GM12878 (cell line): ENCODE results near the gene TELO2. TPM values are rescaled to one million over a fixed set of nuclear protein-coding genes. Genes with fewer than 3 reads are reported as not detected.

ENCODE experiments used
- ATAC-seq: fragments of 200-7000 bp; cut with Tn5 transposase; 3 replicates; pipeline ENCODE4 v1.9.1; 2020; ENCODE audit warnings: mild to moderate bottlenecking, moderate library complexity
- BruUV-seq: library from RNA; stranded (reverse); fragments of 400-500 nt; replicated peaks from 2 replicates; lab custom pipeline; 2021; lab: Mats Ljungman, UMichigan
- CTCF ChIA-PET: fragments of 300-600 bp; sonication (Branson Sonifier 250); formaldehyde crosslinking; extraction: SDS; loops from one replicate; lab custom pipeline; 2021; ENCODE audit warnings: inconsistent platforms; lab: Yijun Ruan, JAX
- POLR2A ChIA-PET: fragments of 350-600 bp; formaldehyde crosslinking; extraction: SDS; loops from one replicate; lab custom pipeline; 2021; ENCODE audit warnings: inconsistent platforms; lab: Charles Lee
- RAD21 ChIA-PET: fragments of 300-600 bp; sonication (Branson Sonifier 250); formaldehyde crosslinking; loops from one replicate; lab custom pipeline; 2023; ENCODE audit warnings: antibody characterized with exemption; ENCODE audit not compliant: unreplicated experiment; lab: Charles Lee
- SMC1A ChIA-PET: fragments of 300-600 bp; sonication (Branson Sonifier 250); formaldehyde crosslinking; loops from one replicate; lab custom pipeline; 2023; ENCODE audit not compliant: unreplicated experiment, uncharacterized antibody; lab: Charles Lee
- DNase-seq: peaks from one replicate; pipeline ENCODE4 v3.0.0-alpha.2; 2011; ENCODE audit warnings: low read depth, low spot score
- FAIRE-seq: peaks from 3 replicates; lab custom pipeline; 2011; peaks lifted over from hg19 to GRCh38; lab: Jason Lieb, UNC
- H2AFZ ChIP-seq: 2 replicates; pipeline ENCODE4 v1.6.0; 2011; ENCODE audit warnings: low read depth, low read length, control low read depth; ENCODE audit not compliant: control insufficient read depth
- H3K27ac ChIP-seq: 2 replicates; pipeline ENCODE4 v1.5.1; 2011; ENCODE audit warnings: control low read depth; ENCODE audit not compliant: control insufficient read depth, insufficient read depth
- H3K27me3 ChIP-seq, 2 experiments: replicated peaks in 1 of 2; 2 replicates each; pipeline versions ENCODE4 v1.6.0 to v1.6.1; 2011; ENCODE audit warnings: low read length in 1 of 2; ENCODE audit not compliant: control insufficient read depth in 2 of 2, insufficient read depth in 2 of 2
- H3K36me3 ChIP-seq, 2 experiments: 2 replicates each; pipeline ENCODE4 v1.5.1; 2011; ENCODE audit warnings: low read length in 1 of 2; ENCODE audit not compliant: control insufficient read depth in 2 of 2, insufficient read depth in 2 of 2
- H3K4me1 ChIP-seq: 2 replicates; pipeline ENCODE4 v1.6.1; 2011; ENCODE audit warnings: mild to moderate bottlenecking, low read length, moderate library complexity, mixed read lengths; ENCODE audit not compliant: control insufficient read depth, insufficient read depth
- H3K4me2 ChIP-seq: 2 replicates; pipeline ENCODE4 v1.6.0; 2011; ENCODE audit warnings: control low read depth; ENCODE audit not compliant: control insufficient read depth, insufficient read depth
- H3K4me3 ChIP-seq: fragments of 200-600 bp; sonication (generic); 2 replicates; pipeline ENCODE4 v1.5.1; 2016
- H3K79me2 ChIP-seq: 2 replicates; pipeline ENCODE4 v1.6.0; 2011; ENCODE audit warnings: low read length; ENCODE audit not compliant: control insufficient read depth, insufficient read depth
- H3K9ac ChIP-seq: 2 replicates; pipeline ENCODE4 v1.8.0; 2011; ENCODE audit warnings: low read length, control low read depth, mixed read lengths; ENCODE audit not compliant: control insufficient read depth, insufficient read depth
- H3K9me3 ChIP-seq: replicated peaks from 3 replicates; pipeline ENCODE4 v1.5.1; 2011; ENCODE audit warnings: mild to moderate bottlenecking, low read length; ENCODE audit not compliant: control insufficient read depth, insufficient read depth
- H4K20me1 ChIP-seq: 2 replicates; pipeline ENCODE4 v1.6.0; 2011; ENCODE audit not compliant: control insufficient read depth, insufficient read depth
- ELK1 ChIP-seq: IDR thresholded peaks from 2 replicates; pipeline ENCODE4 v1.6.1; 2012; ENCODE audit warnings: low read depth, low read length, improper control_type of control experiment
- GABPA ChIP-seq: IDR thresholded peaks from 2 replicates; pipeline ENCODE4 v1.6.1; 2014; ENCODE audit warnings: antibody characterized with exemption, low read depth, mild to moderate bottlenecking, inconsistent platforms
- HDGF ChIP-seq: fragments of 450-650 bp; IDR thresholded peaks from 2 replicates; pipeline ENCODE4 v1.6.1; 2016; ENCODE audit warnings: antibody characterized with exemption
- PAX5 ChIP-seq: IDR thresholded peaks from 2 replicates; pipeline ENCODE4 v1.6.1; 2011; ENCODE audit warnings: low read depth, low read length, borderline replicate concordance
- RFX5 ChIP-seq: IDR thresholded peaks from 2 replicates; pipeline ENCODE4 v1.6.1; 2011; ENCODE audit warnings: low read depth, low read length, improper control_type of control experiment
- SIX5 ChIP-seq: IDR thresholded peaks from 2 replicates; pipeline ENCODE4 v1.6.1; 2011; ENCODE audit warnings: mild to moderate bottlenecking, low read depth, low read length, moderate library complexity; ENCODE audit not compliant: severe bottlenecking
- SMC3 ChIP-seq: IDR thresholded peaks from 2 replicates; pipeline ENCODE4 v1.6.1; 2011; ENCODE audit warnings: low read length, improper control_type of control experiment, borderline replicate concordance
- SP1 ChIP-seq: IDR thresholded peaks from one replicate; pipeline ENCODE4 v1.6.1; 2011; ENCODE audit warnings: low read depth, low read length
- YBX1 ChIP-seq: fragments of 450-650 bp; IDR thresholded peaks from 2 replicates; pipeline ENCODE4 v1.6.1; 2016; ENCODE audit warnings: antibody characterized with exemption
- WGBS: methylation state at CpG from one replicate; pipeline ENCODE4 v1.1.6; 2016; ENCODE audit warnings: low lambda C conversion rate; ENCODE audit not compliant: insufficient replicate concordance, insufficient coverage; ENCODE audit errors: missing lambda C conversion rate; 5-methylcytosine and 5-hydroxymethylcytosine counted together
- in situ Hi-C: fragments of 300-500 bp; cut with MboI; formaldehyde crosslinking; loops from 9 replicates; pipeline ENCODE4 v1.14.3; 2018; ENCODE audit warnings: mixed read lengths
- intact Hi-C: fragments of 100-400 bp; cut with micrococcal nuclease; formaldehyde crosslinking; loops from one replicate; pipeline ENCODE4 v1.14.2; 2022; ENCODE audit not compliant: unreplicated experiment
- polyA plus RNA-seq, 11 experiments: library from polyadenylated mRNA; depleted of rRNA in 4 of 11; unstranded in 6 of 11; stranded (reverse) in 5 of 11; fragments of >200 nt; fragmentation: Nextera tagmentation in 4 of 11; fragmentation: Illumina TruSeq in 1 of 11; extraction: Ambion mirVana in 4 of 11; extraction: Trizol in 1 of 11; gene quantifications; 1 replicate in 1 of 11; 2 replicates in 10 of 11; pipeline versions ENCODE4 v1.2.1 to v1.2.3, GENCODE V29; 2011 to 2016; ENCODE audit warnings: inconsistent platforms in 2 of 11, missing spikeins in 2 of 11, low read depth in 1 of 11
- total RNA-seq, 4 experiments: library from RNA; depleted of rRNA in 3 of 4; stranded (reverse); fragments of >200 nt in 3 of 4; fragmentation: Illumina TruSeq in 1 of 4; extraction: Trizol in 1 of 4; gene quantifications; 2 replicates each; pipeline versions ENCODE4 v1.2.1 to v1.2.3, GENCODE V29; 2013 to 2021
- TF ChIP-seq, protein P1 (sequence below): fragments of 450-650 bp; formaldehyde crosslinking; IDR thresholded peaks from 2 replicates; pipeline ENCODE4 v1.4.0; 2020; ENCODE audit warnings: mild to moderate bottlenecking, moderate library complexity
- TF ChIP-seq, protein P2 (sequence below): fragments of 450-650 bp; IDR thresholded peaks from 2 replicates; pipeline ENCODE4 v1.6.1; 2017; ENCODE audit warnings: antibody characterized with exemption, mild to moderate bottlenecking, moderate library complexity

The TELO2 gene
- total and polyA plus RNA-seq, 10 of the 15 experiments (the other 5 are each of a cell fraction or from before 2014, with no cell fraction given), result 0.55 to 72.8 (median 18.6) TPM

GRCh38 chr16:1458977-1459341, 34.2 kb upstream of the TELO2 start (continued):
- no peak for TF ChIP-seq YBX1

DNA sequence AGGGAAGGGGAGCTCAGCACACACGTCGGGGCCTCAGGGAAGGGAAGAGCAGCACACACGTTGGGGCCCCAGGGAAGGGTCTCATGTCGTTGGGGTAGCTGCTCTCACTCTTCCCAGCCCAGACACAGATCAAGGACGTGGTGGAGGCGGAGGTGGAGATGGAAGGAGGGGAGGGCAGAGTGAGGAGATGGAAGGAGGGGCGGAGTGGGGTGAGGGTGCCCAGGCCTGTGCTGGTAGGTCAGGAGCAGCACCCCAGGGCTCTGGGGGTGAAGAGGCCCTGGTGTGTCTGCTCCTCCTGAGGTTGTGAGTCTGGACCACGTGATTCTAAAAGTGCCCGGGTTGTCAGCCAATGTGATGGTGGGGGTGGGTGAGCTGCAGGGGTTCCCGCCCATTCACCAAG, 33.2 kb upstream of the TELO2 start:
- intact Hi-C loops (no loop called here), in situ Hi-C loops (no loop called here)
- Histone ChIP-seq H3K27me3 (no peaks in the 10 kb centered on the region), H3K27ac (no peak overlapping the region), H3K4me3 (no peak overlapping the region), H3K4me1 (peaks cover 10% of the 10 kb centered on the region), H4K20me1 (no peaks in the 10 kb centered on the region), H3K4me2 (no peak overlapping the region), H3K9ac (no peak overlapping the region), H3K9me3 (no peaks in the 10 kb centered on the region), H3K79me2 (no peaks in the 10 kb centered on the region), H2AFZ (no peak overlapping the region), H3K36me3 (peaks cover 0 to 12% of the 10 kb centered on the region in 2 experiments; a peak in 3 of 4 replicates)
- DNase-seq (no peak), FAIRE-seq (no peak), ATAC-seq (no peak)
- no TSS peak for BruUV-seq
- POLR2A ChIA-PET, result interaction anchor here (1.1 to 1.6 kb wide), 2 partner anchors 10 to 12 kb away, joined by 4 to 5 read pairs; no protein-coding TSS in a partner anchor
- SMC1A ChIA-PET, result no interaction called here
- WGBS, result 83% methylated on average over 9 of the region's 10 CpGs
- RAD21 ChIA-PET, result interaction anchor here (1.5 kb wide), 1 partner anchor 96 kb away, joined by 3 read pairs; no protein-coding TSS in a partner anchor
- CTCF ChIA-PET, result interaction anchor here (0.8 kb wide), 1 partner anchor 160 kb away, joined by 3 read pairs; no protein-coding TSS in a partner anchor
- TF ChIP-seq GABPA (no peak), SMC3 (no peak), PAX5 (no peak), RFX5 (no peak), SIX5 (no peak), ELK1 (no peak), SP1 (no peak), HDGF (no peak)
- TF ChIP-seq, protein P1, sequence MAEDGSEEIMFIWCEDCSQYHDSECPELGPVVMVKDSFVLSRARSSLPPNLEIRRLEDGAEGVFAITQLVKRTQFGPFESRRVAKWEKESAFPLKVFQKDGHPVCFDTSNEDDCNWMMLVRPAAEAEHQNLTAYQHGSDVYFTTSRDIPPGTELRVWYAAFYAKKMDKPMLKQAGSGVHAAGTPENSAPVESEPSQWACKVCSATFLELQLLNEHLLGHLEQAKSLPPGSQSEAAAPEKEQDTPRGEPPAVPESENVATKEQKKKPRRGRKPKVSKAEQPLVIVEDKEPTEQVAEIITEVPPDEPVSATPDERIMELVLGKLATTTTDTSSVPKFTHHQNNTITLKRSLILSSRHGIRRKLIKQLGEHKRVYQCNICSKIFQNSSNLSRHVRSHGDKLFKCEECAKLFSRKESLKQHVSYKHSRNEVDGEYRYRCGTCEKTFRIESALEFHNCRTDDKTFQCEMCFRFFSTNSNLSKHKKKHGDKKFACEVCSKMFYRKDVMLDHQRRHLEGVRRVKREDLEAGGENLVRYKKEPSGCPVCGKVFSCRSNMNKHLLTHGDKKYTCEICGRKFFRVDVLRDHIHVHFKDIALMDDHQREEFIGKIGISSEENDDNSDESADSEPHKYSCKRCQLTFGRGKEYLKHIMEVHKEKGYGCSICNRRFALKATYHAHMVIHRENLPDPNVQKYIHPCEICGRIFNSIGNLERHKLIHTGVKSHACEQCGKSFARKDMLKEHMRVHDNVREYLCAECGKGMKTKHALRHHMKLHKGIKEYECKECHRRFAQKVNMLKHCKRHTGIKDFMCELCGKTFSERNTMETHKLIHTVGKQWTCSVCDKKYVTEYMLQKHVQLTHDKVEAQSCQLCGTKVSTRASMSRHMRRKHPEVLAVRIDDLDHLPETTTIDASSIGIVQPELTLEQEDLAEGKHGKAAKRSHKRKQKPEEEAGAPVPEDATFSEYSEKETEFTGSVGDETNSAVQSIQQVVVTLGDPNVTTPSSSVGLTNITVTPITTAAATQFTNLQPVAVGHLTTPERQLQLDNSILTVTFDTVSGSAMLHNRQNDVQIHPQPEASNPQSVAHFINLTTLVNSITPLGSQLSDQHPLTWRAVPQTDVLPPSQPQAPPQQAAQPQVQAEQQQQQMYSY (CRISPR knock-in tag), result no peak
- TF ChIP-seq, protein P2, sequence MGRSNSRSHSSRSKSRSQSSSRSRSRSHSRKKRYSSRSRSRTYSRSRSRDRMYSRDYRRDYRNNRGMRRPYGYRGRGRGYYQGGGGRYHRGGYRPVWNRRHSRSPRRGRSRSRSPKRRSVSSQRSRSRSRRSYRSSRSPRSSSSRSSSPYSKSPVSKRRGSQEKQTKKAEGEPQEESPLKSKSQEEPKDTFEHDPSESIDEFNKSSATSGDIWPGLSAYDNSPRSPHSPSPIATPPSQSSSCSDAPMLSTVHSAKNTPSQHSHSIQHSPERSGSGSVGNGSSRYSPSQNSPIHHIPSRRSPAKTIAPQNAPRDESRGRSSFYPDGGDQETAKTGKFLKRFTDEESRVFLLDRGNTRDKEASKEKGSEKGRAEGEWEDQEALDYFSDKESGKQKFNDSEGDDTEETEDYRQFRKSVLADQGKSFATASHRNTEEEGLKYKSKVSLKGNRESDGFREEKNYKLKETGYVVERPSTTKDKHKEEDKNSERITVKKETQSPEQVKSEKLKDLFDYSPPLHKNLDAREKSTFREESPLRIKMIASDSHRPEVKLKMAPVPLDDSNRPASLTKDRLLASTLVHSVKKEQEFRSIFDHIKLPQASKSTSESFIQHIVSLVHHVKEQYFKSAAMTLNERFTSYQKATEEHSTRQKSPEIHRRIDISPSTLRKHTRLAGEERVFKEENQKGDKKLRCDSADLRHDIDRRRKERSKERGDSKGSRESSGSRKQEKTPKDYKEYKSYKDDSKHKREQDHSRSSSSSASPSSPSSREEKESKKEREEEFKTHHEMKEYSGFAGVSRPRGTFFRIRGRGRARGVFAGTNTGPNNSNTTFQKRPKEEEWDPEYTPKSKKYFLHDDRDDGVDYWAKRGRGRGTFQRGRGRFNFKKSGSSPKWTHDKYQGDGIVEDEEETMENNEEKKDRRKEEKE, result no peak
